ENCODE results near the gene MYO6. TPM values are rescaled to one million over a fixed set of nuclear protein-coding genes. Genes with fewer than 3 reads are reported as not detected.

MYO6 gene
- polyA plus RNA-seq, 1 of the 3 experiments (the other 2 are of a cell fraction), result 6.2 TPM

DNA sequence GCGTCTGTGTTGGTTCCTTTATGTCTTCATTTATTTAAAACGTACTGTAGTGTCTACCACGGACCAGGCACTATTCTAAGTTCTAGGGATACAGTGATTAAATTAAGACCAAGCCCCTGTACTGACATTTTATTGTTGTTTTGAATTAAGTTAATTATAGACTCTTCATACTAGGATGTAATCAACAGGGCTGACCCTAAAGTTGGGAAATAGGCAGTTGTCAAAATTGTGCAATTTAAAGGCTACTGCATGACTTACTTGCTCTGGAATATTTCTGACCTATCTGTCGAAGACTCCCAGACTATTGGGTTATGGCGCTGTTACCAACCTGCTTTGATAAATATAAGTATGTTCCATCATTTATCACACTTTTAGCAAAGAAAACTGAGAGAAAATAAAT, 6.7 kb downstream of the MYO6 start:
- Histone ChIP-seq H3K4me1 (ENCODE audit: control insufficient read depth in 1 of 2, insufficient read depth in 2 of 2, low read depth in 1 of 2, low read length in 1 of 2) (peaks cover 0 to 13% of the 10 kb centered on the region in 2 experiments; a peak in 2 of 4 replicates), H4K20me1 (ENCODE audit: insufficient read depth) (no peaks in the 10 kb centered on the region), H3K9me2 (no peaks in the 10 kb centered on the region), H3K36me3 (replicated peaks in 1 of 2; ENCODE audit: control insufficient read depth in 1 of 2, insufficient read depth in 2 of 2, low read length in 1 of 2) (peaks cover 0 to 5% of the 10 kb centered on the region in 2 experiments), H3K27me3 (ENCODE audit: insufficient read depth) (no peaks in the 10 kb centered on the region), H3K9ac (no peak overlapping the region), H3K4me2 (no peak overlapping the region), H2AFZ (ENCODE audit: low read depth) (no peak overlapping the region), H3K9me3 (no peaks in the 10 kb centered on the region), H3F3A (replicated peaks; ENCODE audit: insufficient read depth) (peaks cover 34% of the 10 kb centered on the region), H3K79me2 (ENCODE audit: insufficient read depth) (peaks cover 44% of the 10 kb centered on the region), H3K4me3 (ENCODE audit: low read depth in 2 of 2, low read length in 1 of 2) (no peak overlapping the region), H3K27ac (ENCODE audit: low read depth in 2 of 2, low read length in 1 of 2) (no peak overlapping the region)
- ChIA-PET CTCF (no interaction called here), POLR2A (no interaction called here)
- no peak for TF ChIP-seq GABPA (IDR thresholded peaks at IDR 0.05; ENCODE audit: low read depth)
- TF ChIP-seq FOXJ3 (CRISPR knock-in tag; IDR thresholded peaks at IDR 0.05), result no peak
- no peak for TF ChIP-seq REST (IDR thresholded peaks at IDR 0.05; ENCODE audit: low read depth, low read length)
- no peak for TF ChIP-seq RAD21 (IDR thresholded peaks at IDR 0.05; ENCODE audit: low read length)
- no peak for TF ChIP-seq TEAD4 (IDR thresholded peaks at IDR 0.05; ENCODE audit: borderline replicate concordance, insufficient read depth)
- TF ChIP-seq NFIC (IDR thresholded peaks at IDR 0.05; ENCODE audit: borderline replicate concordance), result no peak
- TF ChIP-seq SMC3 (IDR thresholded peaks at IDR 0.05; ENCODE audit: low read depth, low read length), result no peak
- no peak for TF ChIP-seq IRF3 (IDR thresholded peaks at IDR 0.05; ENCODE audit: low read depth, low read length)
- no peak for TF ChIP-seq CTCF (IDR thresholded peaks at IDR 0.05)
- TF ChIP-seq TCF12 (IDR thresholded peaks at IDR 0.05), result no peak
- no peak for TF ChIP-seq RCOR1 (IDR thresholded peaks at IDR 0.05; ENCODE audit: low read length)
- TF ChIP-seq SIN3A (IDR thresholded peaks at IDR 0.05; ENCODE audit: borderline replicate concordance, low read depth, low read length), result no peak
- no peak for TF ChIP-seq POLR2AphosphoS5 (IDR thresholded peaks at IDR 0.05; ENCODE audit: low read depth, low read length)
- TF ChIP-seq YY1 (IDR thresholded peaks at IDR 0.05; ENCODE audit: low read depth), result no peak
- WGBS (ENCODE audit: low lambda C conversion rate), result 95% methylated on average over 5 of the region's 5 CpGs
- no peak for DNase-seq
